Muscle layer of colon (tissue), 2 donors: Measurements from ENCODE around the gene EPB41L2.

ENCODE experiments used
- H3K27ac ChIP-seq: one replicate; pipeline ENCODE4 v1.7.0; 2013; ENCODE audit warnings: low read depth, mild to moderate bottlenecking, low read length, moderate library complexity
- H3K27me3 ChIP-seq, 2 donors: one replicate each; pipeline ENCODE4 v1.7.0; 2013; ENCODE audit warnings: low read length in 2 of 2, mild to moderate bottlenecking in 2 of 2; ENCODE audit not compliant: insufficient read depth in 2 of 2, control insufficient read depth in 1 of 2
- H3K36me3 ChIP-seq: one replicate; pipeline ENCODE4 v1.7.0; 2013; ENCODE audit warnings: mild to moderate bottlenecking, low read length; ENCODE audit not compliant: insufficient read depth
- H3K4me1 ChIP-seq: one replicate; pipeline ENCODE4 v1.7.0; 2013; ENCODE audit warnings: mild to moderate bottlenecking, low read length; ENCODE audit not compliant: insufficient read depth
- H3K4me3 ChIP-seq, 2 donors: one replicate each; pipeline ENCODE4 v1.7.0; 2013; ENCODE audit warnings: low read length in 2 of 2, low read depth in 1 of 2, mild to moderate bottlenecking in 1 of 2, moderate library complexity in 1 of 2
- H3K9ac ChIP-seq: one replicate; pipeline ENCODE4 v1.7.0; 2013; ENCODE audit warnings: low read length
- H3K9me3 ChIP-seq: one replicate; pipeline ENCODE4 v1.7.0; 2013; ENCODE audit warnings: mild to moderate bottlenecking, low read length
- donor health status: abdominal sarcoma.
- donor health status: Adenocarcinoma of cecum.

The EPB41L2 gene

GRCh38 chr6:130890521-130890971 is 172.5 kb downstream of the EPB41L2 start:
- Histone ChIP-seq H3K9ac (no peak overlapping the region), H3K4me3 (no peak overlapping the region), H3K27me3 (no peaks in the 10 kb centered on the region), H3K27ac (no peak overlapping the region), H3K4me1 (peaks cover 9% of the 10 kb centered on the region), H3K36me3 (peaks cover 13% of the 10 kb centered on the region), H3K9me3 (no peaks in the 10 kb centered on the region)

GRCh38 chr6:130889423-130889822 is 173.6 kb downstream of the EPB41L2 start:
- Histone ChIP-seq H3K4me3 (no peak overlapping the region), H3K36me3 (peaks cover 13% of the 10 kb centered on the region), H3K27ac (no peak overlapping the region), H3K9ac (no peak overlapping the region), H3K4me1 (peaks cover 9% of the 10 kb centered on the region), H3K27me3 (no peaks in the 10 kb centered on the region), H3K9me3 (no peaks in the 10 kb centered on the region)

- no peaks in the 10 kb centered on the region for H3K27me3 ChIP-seq
- H3K27ac ChIP-seq, result no peak overlapping the region
- H3K4me3 ChIP-seq, result no peak overlapping the region
- peaks cover 9% of the 10 kb centered on the region for H3K4me1 ChIP-seq
- peaks cover 2% of the 10 kb centered on the region for H3K36me3 ChIP-seq
- no peak overlapping the region for H3K9ac ChIP-seq
- no peaks in the 10 kb centered on the region for H3K9me3 ChIP-seq
Measured at GRCh38 chr6:130888246-130888645, 174.8 kb downstream of the EPB41L2 start.

GRCh38 chr6:130886966-130887365 is 176.1 kb downstream of the EPB41L2 start:
- H3K27me3 ChIP-seq, result no peaks in the 10 kb centered on the region
- H3K27ac ChIP-seq, result no peak overlapping the region

GRCh38 chr6:130885392-130886192 is 177.5 kb downstream of the EPB41L2 start:
- H3K9ac ChIP-seq, result no peak overlapping the region
- H3K36me3 ChIP-seq, result no peaks in the 10 kb centered on the region
- no peaks in the 10 kb centered on the region for H3K27me3 ChIP-seq
- H3K4me3 ChIP-seq, result no peak overlapping the region
- peaks cover 5% of the 10 kb centered on the region for H3K4me1 ChIP-seq
- no peak overlapping the region for H3K27ac ChIP-seq
- H3K9me3 ChIP-seq, result no peaks in the 10 kb centered on the region

More at GRCh38 chr6:130886966-130887365, 176.1 kb downstream of the EPB41L2 start:
- Histone ChIP-seq H3K4me1 (peaks cover 9% of the 10 kb centered on the region), H3K36me3 (no peaks in the 10 kb centered on the region), H3K9ac (no peak overlapping the region), H3K4me3 (no peak overlapping the region), H3K9me3 (no peaks in the 10 kb centered on the region)

GRCh38 chr6:130882370-130882769 is 180.7 kb downstream of the EPB41L2 start:
- H3K27ac ChIP-seq, result no peak overlapping the region
- no peaks in the 10 kb centered on the region for H3K36me3 ChIP-seq
- no peak overlapping the region for H3K4me3 ChIP-seq
- H3K9ac ChIP-seq, result no peak overlapping the region
- H3K9me3 ChIP-seq, result no peaks in the 10 kb centered on the region
- H3K27me3 ChIP-seq, result no peaks in the 10 kb centered on the region
- no peaks in the 10 kb centered on the region for H3K4me1 ChIP-seq

- Histone ChIP-seq H3K36me3 (no peaks in the 10 kb centered on the region), H3K27me3 (no peaks in the 10 kb centered on the region), H3K4me3 (no peak overlapping the region), H3K4me1 (no peaks in the 10 kb centered on the region), H3K9me3 (no peaks in the 10 kb centered on the region), H3K27ac (no peak overlapping the region), H3K9ac (no peak overlapping the region)
Measured at GRCh38 chr6:130879826-130880225, 183.2 kb downstream of the EPB41L2 start.

- no peak overlapping the region for H3K27ac ChIP-seq
- H3K36me3 ChIP-seq, result peaks cover 6% of the 10 kb centered on the region
- no peaks in the 10 kb centered on the region for H3K27me3 ChIP-seq
- no peaks in the 10 kb centered on the region for H3K9me3 ChIP-seq
- H3K4me3 ChIP-seq, result no peak overlapping the region
- H3K4me1 ChIP-seq, result no peaks in the 10 kb centered on the region
- H3K9ac ChIP-seq, result no peak overlapping the region
Measured at GRCh38 chr6:130873746-130874145, 189.3 kb downstream of the EPB41L2 start.

- Histone ChIP-seq H3K27me3 (no peaks in the 10 kb centered on the region), H3K9ac (no peak overlapping the region), H3K4me1 (no peaks in the 10 kb centered on the region), H3K36me3 (peaks cover 6% of the 10 kb centered on the region), H3K27ac (no peak overlapping the region), H3K4me3 (no peak overlapping the region), H3K9me3 (no peaks in the 10 kb centered on the region)
Measured at GRCh38 chr6:130872250-130873095, 190.6 kb downstream of the EPB41L2 start.

GRCh38 chr6:130870179-130870880 is 192.7 kb downstream of the EPB41L2 start:
- Histone ChIP-seq H3K9ac (no peak overlapping the region), H3K4me1 (no peaks in the 10 kb centered on the region), H3K4me3 (no peak overlapping the region), H3K27me3 (no peaks in the 10 kb centered on the region), H3K27ac (no peak overlapping the region), H3K9me3 (no peaks in the 10 kb centered on the region), H3K36me3 (peaks cover 10% of the 10 kb centered on the region)

- Histone ChIP-seq H3K9me3 (no peaks in the 10 kb centered on the region), H3K9ac (no peak overlapping the region), H3K4me1 (no peaks in the 10 kb centered on the region), H3K27me3 (no peaks in the 10 kb centered on the region), H3K36me3 (peaks cover 12% of the 10 kb centered on the region), H3K4me3 (no peak overlapping the region), H3K27ac (no peak overlapping the region)
Measured at GRCh38 chr6:130869681-130870080, 193.4 kb downstream of the EPB41L2 start.
